ENCODE measurements around the gene PROCR.
"Not testable (repeated sequence)": the region's sequence is repeated elsewhere in the genome, so short reads cannot be mapped to it uniquely, and the experiment has no call there.

PROCR gene

DNA sequence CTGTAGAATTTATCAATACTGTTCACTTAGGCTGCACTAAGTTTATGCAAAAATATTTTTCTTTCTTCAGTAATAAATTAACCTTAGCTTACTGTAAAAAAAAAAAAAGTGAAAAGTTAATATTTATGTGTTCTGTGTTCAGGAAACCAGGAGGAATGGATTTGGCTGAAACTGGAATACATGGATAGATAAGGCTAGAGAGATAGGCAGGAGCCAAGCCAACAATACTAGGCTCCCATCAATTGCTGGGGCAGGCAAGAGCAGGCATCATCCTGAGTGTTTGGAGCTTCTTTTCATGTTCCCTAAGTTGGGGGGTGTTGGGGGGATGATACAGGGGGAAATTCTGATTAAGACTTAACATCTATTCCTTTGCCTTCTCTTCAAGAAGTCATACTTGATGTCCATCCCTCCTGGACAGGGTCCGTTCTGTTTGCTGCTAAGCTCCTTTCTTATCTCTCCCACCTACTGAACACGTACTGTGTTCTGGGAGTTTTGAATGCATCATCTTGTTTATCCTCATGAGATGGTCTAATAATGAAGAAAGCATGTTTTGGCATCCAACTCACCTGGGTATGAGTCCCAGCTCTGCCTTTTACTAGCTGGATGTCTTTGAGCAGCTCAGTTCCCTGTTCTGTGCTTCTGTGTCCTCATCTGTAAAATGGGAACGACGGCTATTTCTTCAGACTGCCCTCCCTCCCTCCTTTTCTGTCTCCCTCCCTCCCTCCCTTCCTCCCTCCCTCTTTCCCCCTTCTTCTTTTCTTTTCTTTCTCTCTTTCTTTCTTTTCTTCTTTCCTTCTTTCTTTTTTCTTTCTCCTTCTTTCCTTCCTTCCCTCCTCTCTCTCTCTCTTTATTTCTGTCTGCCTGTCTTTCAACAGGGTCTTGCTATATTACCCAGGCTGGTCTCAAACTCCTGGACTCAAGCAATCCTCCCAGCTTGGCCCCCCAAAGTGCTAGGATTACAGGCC, 6.4 kb upstream of the PROCR start:
- no peak for DNase-seq

DNA sequence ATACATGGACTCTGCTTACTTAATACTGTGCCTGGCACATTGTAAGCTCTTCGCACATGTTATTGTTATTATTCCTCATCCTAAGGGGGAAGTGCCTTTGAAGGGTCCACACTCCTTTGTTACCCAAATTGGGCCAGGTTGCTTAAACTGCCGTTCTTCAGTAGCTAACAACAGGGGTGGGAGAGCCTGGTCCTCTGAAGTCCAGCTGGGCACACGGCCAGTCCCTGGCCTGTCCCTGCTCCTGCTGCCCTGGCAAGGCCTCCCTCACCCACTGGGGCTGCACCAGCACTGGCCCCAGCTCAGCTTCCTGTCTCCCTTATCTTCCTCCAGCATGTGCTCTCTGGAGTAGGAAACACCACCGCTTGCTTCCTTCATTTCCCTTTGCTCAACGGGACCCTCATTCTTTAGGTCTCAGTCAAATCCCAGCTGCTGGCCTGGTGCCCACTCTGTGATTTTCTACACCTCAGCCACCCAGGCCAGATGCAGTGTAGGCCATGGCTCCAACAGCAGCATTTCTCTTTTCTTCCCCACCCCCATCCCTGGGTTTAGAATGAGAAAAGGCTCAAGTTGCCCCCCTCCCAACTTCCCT, 5.5 kb upstream of the PROCR start:
- DNase-seq = no peak

DNA sequence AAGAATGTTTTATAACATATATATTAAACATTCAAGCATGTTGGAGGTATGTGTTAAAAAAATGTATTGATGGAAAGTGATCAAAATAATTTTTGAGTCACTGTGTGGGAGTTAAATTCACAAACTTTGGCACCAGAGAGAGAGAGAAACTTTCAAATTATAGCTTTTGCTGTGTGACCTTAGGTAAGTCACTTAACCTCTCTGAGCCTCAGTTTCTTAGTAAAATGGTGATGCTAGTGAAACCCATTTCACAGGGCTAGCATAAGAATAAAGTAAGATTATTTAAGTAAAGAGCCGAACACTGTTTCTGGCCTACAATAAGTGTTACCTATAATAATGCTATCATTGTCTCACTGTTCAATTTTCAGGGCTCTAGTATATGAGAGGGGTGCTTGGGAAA, 4.1 kb upstream of the PROCR start:
- no peak for DNase-seq

DNA sequence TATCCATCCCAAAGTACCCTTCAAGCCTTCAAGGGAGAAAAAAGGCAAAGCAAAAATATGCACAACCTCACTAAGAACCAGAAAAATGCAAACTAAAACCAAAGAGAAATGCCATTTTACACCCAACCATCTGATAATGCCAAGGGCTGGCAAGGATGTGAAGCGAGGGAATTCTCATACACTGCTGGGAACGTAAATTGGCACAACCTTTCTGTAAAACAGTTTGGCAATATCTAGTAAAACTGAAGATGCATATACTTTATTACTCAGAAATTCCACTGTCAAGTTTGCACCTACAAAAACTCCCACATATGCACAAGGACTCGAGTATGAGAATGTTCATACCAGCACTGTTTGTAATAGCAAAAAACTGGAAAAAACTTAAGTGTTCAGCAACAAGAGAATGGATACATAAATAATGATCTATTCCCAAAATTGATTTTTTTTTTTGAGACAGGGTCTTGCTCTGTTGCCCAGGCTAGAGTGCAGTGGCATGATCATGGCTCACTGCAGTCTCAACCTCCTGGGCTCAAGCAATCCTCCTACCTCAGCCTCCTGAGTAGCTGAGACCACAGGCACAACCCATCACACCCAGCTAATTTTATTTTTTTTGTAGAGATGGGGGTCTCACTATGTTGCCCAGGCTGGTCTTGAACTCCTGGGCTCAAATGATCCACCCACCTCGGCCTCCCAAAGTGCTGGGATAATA, 3.0 kb upstream of the PROCR start:
- DNase-seq = not testable (repeated sequence)

DNA sequence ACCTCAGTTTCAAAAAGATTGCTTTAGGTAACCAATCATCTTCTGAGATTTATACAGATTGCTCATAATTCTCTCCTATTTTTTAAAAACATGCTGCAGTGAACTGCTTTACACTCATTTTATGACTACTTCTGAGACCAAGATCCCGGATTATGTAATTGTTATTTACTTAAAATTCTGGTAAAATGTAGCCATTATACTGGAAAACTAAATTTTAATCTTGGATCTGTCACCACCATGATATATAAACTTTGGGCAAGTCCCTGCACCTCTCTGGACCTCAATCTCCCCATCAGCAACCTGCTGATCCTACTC, 477 bp upstream of the PROCR start:
- DNase-seq = no peak

DNA sequence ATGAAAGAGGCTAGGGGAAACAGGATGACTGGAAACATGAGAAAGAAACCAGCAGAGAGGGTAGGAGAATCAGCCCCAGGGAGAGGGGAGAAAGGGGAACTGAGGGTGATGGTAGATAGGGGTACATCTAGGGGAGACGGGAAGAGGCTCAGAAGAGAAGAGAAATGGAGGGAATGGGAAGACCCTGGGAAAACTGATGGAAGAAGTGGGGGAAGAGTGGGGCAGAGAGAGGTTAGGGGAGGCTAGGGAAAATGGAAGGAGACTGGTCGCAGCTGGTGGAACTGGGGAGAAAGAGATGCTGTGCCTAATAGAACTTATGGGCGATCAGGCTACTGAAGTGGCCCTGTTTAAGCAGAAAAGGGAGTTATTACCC, 548 bp downstream of the PROCR start:
- DNase-seq = no peak

DNA sequence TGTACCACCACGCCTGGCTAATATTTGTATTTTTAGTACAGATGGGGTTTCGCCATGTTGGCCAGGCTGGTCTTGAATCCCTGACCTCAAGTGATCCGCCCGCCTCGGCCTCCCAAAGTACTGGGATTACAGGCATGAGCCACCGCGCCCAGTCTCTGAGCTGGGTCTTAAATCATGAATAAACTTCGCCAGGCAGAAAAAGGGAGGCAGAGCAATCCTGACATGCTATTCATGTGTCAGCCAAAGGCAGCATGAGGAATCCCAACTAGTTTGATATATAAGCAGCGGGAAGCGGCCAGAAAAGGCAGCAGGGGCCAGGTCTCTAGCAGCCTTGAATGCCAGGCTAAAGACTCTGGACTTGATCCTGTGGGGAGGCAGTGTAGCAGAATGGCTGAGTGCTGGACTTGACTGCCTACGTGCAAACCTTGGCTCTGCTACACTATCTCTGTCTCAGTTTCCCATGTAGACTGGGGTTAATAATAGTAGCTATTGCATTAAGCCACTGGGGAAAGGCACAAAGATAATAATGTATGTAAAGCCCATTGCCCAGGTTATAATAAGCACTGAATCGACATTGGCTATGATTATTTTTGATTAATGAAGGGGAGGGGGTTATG, 1.8 kb downstream of the PROCR start:
- DNase-seq = no peak

DNA sequence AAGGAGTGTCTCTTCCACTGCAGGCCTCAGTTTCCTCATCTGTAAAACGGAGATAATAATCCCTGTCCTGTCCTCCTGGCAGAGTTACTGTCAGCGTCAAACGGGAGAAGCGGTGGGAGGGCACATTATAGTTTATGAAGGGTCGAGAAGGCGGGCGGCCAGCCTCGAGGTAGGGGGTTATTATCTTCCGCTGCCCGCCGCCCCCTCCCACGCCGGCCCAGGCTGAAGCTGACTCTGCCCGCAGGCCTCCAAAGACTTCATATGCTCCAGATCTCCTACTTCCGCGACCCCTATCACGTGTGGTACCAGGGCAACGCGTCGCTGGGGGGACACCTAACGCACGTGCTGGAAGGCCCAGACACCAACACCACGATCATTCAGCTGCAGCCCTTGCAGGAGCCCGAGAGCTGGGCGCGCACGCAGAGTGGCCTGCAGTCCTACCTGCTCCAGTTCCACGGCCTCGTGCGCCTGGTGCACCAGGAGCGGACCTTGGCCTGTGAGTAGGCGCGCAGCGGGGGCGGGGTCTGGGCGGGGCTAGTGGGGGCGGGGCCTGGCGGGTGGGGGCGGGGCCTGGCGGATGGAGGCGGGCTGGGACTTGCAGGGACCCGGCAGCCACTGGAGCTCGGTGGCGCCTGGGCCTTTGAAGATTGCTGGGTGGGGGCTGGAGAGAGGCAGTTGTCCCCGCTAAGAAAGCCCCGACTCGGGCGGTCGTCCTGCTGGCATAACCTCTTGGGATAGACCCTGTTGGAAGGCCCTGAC, 2.8 kb downstream of the PROCR start:
- DNase-seq = no peak

DNA sequence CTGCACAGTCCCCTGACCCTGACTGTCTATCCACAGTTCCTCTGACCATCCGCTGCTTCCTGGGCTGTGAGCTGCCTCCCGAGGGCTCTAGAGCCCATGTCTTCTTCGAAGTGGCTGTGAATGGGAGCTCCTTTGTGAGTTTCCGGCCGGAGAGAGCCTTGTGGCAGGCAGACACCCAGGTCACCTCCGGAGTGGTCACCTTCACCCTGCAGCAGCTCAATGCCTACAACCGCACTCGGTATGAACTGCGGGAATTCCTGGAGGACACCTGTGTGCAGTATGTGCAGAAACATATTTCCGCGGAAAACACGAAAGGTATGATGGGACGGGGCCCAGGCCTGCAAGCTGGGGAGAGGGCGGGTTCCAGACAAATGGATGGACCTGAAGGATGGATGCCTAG, 4.3 kb downstream of the PROCR start:
- no peak for DNase-seq

DNA sequence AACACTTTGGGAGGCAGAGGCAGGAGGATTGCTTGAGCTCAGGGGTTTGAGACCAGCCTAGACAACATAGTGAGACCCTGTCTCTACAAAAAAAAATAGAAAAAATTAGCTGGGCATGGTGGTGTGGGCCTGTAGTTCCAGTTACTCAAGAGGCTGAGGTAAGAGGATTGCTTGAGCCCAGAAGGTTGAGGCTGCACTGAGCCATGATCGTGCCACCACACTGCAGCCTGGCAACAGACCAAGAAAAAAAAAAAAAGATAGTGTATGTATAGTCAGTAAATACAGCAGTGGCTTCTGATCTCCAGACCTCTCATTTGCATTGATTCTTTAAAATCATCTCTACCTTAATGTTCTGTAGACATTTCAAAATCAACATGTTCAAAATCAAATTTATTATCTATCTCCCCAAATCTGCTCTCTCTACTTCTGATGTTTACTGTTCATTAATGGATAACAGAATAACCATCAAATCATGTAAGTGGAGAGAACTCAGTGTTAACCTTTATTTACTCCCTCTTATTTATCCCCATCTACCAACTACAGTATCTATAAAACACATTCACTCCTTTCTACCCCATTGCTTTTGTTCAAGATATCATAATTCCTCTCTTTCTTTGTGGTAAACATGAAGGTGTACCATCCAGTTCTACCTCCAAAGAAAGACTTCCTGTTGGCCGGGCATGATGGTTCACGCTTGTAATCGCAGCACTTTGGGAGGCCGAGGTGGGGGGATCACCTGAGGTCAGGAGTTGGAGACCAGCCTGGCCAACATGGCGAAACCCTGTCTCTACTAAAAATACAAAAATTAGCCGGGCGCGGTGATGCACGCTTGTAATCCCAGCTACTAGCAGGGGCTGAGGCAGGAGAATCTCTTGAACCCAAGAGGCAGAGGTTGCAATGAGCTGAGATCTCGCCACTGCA, 7.7 kb downstream of the PROCR start:
- no peak for DNase-seq

DNA sequence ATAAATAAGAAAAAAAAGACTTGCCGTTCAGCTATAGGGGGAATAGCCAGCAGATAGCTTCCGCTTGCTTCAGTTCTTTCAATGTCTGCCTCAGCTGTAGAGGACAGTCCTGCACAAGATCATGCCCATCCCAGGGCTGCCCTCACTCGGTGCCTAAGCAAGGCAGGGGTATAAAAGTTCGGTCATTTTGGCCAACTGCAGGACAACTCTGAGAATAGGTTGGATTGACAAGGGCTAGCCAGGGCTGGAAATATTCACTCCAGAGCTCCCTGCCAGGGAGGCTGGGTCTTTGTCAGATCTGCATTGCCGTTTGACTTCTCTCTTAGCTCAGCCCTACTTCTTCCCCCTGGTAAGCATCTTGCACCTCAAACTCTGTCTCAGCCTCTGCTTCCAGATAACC, 8.4 kb downstream of the PROCR start:
- DNase-seq = no peak

DNA sequence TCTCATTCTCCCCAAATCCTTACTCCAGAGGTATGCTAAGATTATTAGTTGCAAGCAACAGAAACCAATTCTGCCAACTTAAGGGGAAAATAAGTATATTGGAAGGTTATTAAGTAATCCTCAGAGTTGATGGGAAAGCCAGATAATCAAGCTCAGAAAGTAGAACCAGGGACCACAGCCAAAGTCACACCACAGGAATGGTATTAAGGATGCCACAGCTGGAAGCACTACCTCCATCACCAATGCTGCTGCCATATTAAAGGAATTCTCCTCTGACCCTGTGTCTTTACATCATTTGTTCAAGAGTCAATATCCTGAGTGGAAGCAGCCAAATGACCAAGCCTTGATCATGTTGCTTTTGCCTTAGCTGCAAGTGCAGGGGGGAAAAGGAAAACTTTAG, 9.9 kb downstream of the PROCR start:
- DNase-seq = no peak

DNA sequence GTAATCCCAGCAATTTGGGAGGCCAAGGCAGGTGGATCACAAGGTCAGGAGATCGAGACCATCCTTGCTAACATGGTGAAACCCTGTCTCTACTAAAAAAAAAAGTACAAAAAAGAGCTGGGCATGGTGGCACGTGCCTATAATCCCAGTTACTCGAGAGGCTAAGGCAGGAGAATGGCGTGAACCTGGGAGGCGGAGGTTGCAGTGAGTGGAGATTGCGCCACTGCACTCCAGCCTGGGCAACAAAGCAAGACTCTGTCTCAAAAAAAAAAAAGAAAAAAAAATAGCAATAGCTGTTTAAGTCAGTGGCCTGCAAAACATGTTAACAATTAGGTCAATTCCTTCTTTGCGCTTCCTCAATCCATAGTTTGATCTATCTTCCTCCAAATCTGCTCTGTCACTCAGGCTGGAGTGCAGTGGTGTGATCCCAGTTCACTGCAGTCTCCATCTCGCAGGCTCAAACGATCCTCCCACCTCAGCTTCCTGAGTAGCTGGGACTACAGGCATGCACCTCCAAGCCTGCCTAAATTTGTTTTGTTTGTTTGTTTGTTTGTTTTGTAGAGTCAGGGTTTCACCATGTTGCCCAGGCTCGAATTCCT, 14.9 kb downstream of the PROCR start:
- not testable (repeated sequence) for DNase-seq

DNA sequence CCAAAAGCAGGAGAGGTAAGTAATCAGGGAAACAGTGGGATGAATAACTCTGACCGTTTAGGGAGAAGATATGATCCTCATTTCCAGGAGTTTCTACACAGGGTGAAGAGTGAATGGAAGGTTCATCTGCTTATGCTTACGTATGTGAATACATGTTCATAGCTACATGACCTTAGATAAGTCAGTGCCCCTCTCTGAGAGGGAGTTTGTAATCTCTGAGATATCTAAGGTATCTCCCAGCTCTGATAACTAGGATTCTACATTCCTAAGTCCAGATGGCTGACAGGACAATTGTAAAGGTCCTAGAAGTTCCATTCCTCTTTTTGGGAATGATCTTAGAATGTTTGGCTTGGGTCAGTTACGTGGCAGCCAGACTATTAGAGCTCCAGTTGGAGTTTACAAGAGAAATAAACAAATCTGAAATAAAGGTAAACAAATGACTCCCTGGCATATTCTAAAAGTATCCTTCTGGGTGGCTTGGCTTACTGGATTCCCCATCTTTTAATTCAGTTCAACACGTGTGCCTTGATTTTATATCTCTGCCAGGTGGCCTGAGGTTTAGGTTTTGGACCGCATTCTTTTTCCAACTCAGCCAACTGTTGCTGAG, 15.8 kb downstream of the PROCR start:
- no peak for DNase-seq

DNA sequence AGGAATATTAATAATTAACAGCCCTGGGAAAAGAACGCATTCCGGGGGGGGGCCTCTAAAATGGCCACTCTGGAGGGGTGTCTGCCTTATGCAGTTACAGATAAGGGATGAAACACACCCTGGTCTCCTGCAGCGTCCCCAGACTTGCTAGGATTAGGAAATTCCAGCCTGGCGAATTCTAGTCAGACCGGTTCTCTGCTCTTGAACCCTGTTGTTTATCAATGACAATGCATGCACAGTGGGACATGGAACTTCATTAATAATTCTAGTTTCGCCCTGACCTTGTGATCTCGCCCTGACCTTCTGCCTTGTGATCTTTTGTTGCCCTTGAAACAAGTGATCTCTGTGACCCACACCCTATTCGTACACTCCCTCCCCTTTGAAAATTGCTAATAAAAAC, 17.4 kb downstream of the PROCR start:
- DNase-seq = not testable (repeated sequence)

DNA sequence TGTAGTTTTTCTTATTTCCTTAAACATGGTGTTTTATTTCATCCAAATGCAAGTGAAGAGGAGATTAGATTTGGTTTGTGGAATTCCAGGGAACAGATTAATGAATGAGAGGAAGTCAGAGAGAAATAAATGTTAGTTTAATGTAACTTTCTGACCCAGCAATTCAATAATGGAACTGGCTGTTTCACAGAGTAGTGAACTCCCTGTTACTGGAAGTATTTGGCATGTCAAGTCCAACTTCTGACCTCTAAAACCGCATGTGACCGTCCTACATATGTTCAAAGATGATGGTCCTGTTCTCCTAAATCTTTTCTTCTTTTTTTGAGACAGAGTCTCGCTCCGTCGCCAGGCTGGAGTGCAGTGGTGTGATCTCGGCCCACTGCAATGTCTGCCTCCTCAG, 18.7 kb downstream of the PROCR start:
- no peak for DNase-seq

DNA sequence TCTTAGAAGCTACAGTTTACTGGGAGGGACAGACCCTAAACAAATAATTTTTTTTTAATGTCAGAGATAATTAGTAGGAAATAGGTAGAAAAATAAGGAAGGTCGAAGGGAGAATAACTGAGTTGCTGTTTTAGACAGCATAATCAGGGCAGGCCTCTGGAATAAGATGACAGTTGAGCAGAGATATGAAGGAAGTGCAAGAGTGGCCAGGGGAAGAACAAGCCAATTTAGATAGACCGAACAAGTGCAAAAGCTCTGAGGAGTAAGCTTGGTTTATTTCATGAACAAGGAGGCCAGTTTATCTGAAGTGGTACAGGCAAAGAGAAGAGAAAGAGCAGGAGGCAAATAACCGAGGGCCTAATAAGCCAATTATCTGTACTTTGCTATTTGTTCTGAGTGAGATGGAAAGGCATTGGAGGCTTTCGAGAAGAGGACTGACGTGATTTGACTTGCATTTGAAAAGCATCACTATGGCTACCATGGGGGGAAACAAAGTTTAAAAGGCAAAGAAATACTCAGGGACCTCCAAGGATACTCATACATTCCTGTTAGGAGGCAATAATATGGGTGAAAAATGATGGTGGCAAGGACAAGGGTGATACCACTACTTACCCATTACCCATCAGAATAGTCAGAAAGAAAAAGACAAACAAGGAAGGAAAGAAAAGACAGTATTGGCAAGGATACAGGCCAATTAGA, 19.7 kb downstream of the PROCR start:
- no peak for DNase-seq

DNA sequence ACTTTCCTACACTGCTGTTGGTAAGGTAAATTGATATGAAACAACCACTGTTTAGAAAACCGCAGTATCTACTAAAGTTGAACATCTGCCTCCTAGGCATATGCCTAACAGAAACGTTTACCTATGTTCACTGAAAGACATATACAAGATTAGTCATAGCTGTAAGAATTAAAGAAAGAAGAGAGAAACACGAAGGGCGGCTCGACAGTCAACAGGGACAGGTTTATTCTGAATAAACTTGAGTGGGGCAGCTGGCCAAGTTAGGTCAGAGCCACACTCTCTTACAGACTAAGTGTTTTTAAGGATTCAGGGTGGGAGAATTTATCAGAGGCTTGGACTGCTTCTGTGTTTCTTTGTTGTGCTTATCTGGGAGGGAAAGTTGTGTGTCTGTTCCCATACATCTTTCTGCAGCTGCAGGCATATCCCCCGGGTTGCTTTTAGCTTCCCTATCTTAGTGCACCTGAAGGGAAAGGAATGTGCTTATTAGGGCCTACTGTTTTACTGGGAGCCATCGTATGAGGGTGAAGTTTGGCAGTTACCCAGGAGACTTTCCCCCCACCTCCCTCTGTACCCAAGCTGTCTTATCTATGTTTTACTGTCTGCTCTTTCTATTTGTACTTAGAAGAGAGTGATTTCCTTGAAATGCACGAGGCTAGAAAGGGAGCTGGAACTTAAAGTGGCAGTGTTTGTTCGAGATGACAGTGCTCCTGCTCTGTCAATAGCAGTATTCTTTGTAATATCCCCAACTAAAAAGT, 20.4 kb downstream of the PROCR start:
- DNase-seq = no peak

DNA sequence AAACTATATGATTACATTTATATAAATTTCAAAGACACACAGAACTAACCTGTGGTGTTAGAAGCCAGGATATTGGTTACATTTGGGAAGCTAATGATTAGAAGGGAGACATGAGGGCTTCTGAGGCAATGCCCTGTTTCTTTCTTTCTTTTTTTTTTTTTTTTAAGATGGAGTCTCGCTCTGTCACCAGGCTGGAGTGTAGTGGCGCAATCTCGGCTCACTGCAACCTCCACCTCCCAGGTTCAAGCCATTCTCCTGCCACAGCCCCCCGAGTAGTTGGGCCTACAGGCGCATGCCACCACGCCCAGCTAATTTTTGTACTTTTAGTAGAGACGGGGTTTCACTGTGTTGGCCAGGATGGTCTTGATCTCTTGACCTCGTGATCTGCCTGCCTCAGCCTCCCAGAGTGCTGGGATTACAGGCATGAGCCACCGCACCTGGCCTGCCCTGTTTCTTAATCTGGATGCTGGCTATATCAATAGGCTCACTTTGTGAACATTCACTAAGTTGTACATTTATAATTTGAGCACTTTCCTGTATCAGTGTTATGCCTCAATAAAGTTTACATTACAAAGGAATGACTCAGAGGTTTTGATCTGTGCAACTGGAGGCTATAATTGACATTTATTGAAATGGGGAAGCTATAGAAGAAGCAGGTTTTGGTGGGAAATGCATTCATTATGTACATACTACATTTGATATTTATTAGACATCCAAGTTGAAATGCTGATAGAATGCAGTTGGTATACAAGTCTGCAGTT, 21.3 kb downstream of the PROCR start:
- DNase-seq = not testable (repeated sequence)
